Panc1 (cell line): ENCODE measurements around the gene ARHGEF25. TPM values are rescaled to one million over a fixed set of nuclear protein-coding genes. Genes with fewer than 3 reads are reported as not detected.
"Not testable (repeated sequence)": the region's sequence is repeated elsewhere in the genome, so short reads cannot be mapped to it uniquely, and the experiment has no call there.

Source experiments
- ATAC-seq: fragments of 200-7000 bp; cut with Tn5 transposase; 2 replicates; pipeline ENCODE4 v1.9.1; 2020; ENCODE audit warnings: mild to moderate bottlenecking, moderate library complexity
- BruUV-seq: library from RNA; stranded (reverse); fragments of 400-500 nt; replicated peaks from 2 replicates; lab custom pipeline; 2021; lab: Mats Ljungman, UMichigan
- CTCF ChIA-PET: fragments of 300-600 bp; sonication (Branson Sonifier 250); formaldehyde crosslinking; loops from one replicate; lab custom pipeline; 2022; ENCODE audit warnings: antibody characterized with exemption; lab: Charles Lee
- POLR2A ChIA-PET: fragments of 300-600 bp; sonication (Branson Sonifier 250); formaldehyde crosslinking; loops from one replicate; lab custom pipeline; 2022; ENCODE audit warnings: antibody characterized with exemption; lab: Charles Lee
- DNase-seq: peaks from one replicate; pipeline ENCODE4 v3.0.0-alpha.2; 2010; ENCODE audit warnings: low read depth, low spot score
- H3K27ac ChIP-seq: 2 replicates; pipeline ENCODE4 v1.5.1; 2011; ENCODE audit warnings: mild to moderate bottlenecking, low read length, inconsistent platforms
- H3K27me3 ChIP-seq: fragments of 200-500 bp; sonication (Bioruptor generic); 2 replicates; pipeline ENCODE4 v1.6.0; 2014; ENCODE audit warnings: low read length, inconsistent platforms; ENCODE audit not compliant: control insufficient read depth, insufficient read depth
- H3K36me3 ChIP-seq: fragments of 200-500 bp; sonication (Bioruptor generic); 2 replicates; pipeline ENCODE4 v1.5.1; 2014; ENCODE audit warnings: inconsistent platforms, mild to moderate bottlenecking, low read length, moderate library complexity; ENCODE audit not compliant: control insufficient read depth, insufficient read depth
- H3K4me1 ChIP-seq: 2 replicates; pipeline ENCODE4 v1.5.1; 2011; ENCODE audit warnings: inconsistent platforms, mild to moderate bottlenecking, low read length, moderate library complexity; ENCODE audit not compliant: control insufficient read depth, insufficient read depth
- H3K4me3 ChIP-seq, 2 experiments: 2 replicates each; pipeline ENCODE4 v1.5.1; 2011 to 2012; ENCODE audit warnings: low read depth in 2 of 2, low read length in 2 of 2, mild to moderate bottlenecking in 2 of 2, inconsistent platforms in 1 of 2, moderate library complexity in 1 of 2
- H3K9me3 ChIP-seq: fragments of 200-500 bp; sonication (Bioruptor generic); 2 replicates; pipeline ENCODE4 v1.5.1; 2014; ENCODE audit warnings: low read depth, mild to moderate bottlenecking, inconsistent platforms, low read length, moderate library complexity; ENCODE audit not compliant: control insufficient read depth, insufficient read depth
- CTCF ChIP-seq: fragments of 450-650 bp; IDR thresholded peaks from 2 replicates; pipeline ENCODE4 v1.5.1; 2017; ENCODE audit warnings: mild to moderate bottlenecking
- POLR2AphosphoS5 ChIP-seq: IDR thresholded peaks from 2 replicates; pipeline ENCODE4 v1.6.1; 2012; ENCODE audit warnings: mild to moderate bottlenecking, low read depth, low read length, moderate library complexity
- REST ChIP-seq, 2 experiments: IDR thresholded peaks; 2 replicates each; pipeline ENCODE4 v1.6.1; 2011 to 2012; ENCODE audit warnings: low read depth in 2 of 2, control low read depth in 1 of 2, low read length in 1 of 2, mild to moderate bottlenecking in 1 of 2, moderate library complexity in 1 of 2; ENCODE audit not compliant: insufficient read depth in 1 of 2
- SIN3A ChIP-seq: IDR thresholded peaks from 2 replicates; pipeline ENCODE4 v1.6.1; 2012; ENCODE audit warnings: low read depth, mild to moderate bottlenecking, low read length, moderate library complexity, borderline replicate concordance; ENCODE audit not compliant: insufficient read depth
- TCF7L2 ChIP-seq: IDR thresholded peaks from 2 replicates; pipeline ENCODE4 v1.6.1; 2011; ENCODE audit warnings: mild to moderate bottlenecking, low read depth, low read length, inconsistent platforms
- in situ Hi-C: cut with HindIII; loops from 2 replicates; pipeline ENCODE4 v1.10.0; 2016; ENCODE audit warnings: low sequenced_read_pairs, low pct_unique_long_range_greater_than_20kb
- intact Hi-C: fragments of 100-400 bp; cut with micrococcal nuclease; formaldehyde crosslinking; loops from one replicate; pipeline ENCODE4 v1.10.0; 2022; ENCODE audit not compliant: unreplicated experiment
- total RNA-seq: library from RNA; stranded (reverse); gene quantifications from one replicate; pipeline ENCODE4 v1.2.1, GENCODE V29; 2021; ENCODE audit not compliant: unreplicated experiment

The ARHGEF25 gene
- total RNA-seq, 1 experiment from 2014 or later = 10.5 TPM

GRCh38 chr12:57618431-57618830, 7.2 kb downstream of the ARHGEF25 start:
- DNase-seq, CTCF ChIA-PET, BruUV-seq, H3K27ac ChIP-seq, ATAC-seq, in situ Hi-C loops, POLR2A ChIA-PET, H3K36me3 ChIP-seq, H3K9me3 ChIP-seq, H3K27me3 ChIP-seq, intact Hi-C loops, H3K4me3 ChIP-seq: not testable (repeated sequence)
- H3K4me1 ChIP-seq = peaks cover 13% of the 10 kb centered on the region

- intact Hi-C loops = no loop called here
- POLR2A ChIA-PET = no interaction called here
- BruUV-seq = no TSS peak
Observed at GRCh38 chr12:57618966-57619433, 7.8 kb downstream of the ARHGEF25 start.

More at GRCh38 chr12:57618966-57619433, 7.8 kb downstream of the ARHGEF25 start:
- peaks cover 13% of the 10 kb centered on the region for H3K4me1 ChIP-seq
- no peaks in the 10 kb centered on the region for H3K36me3 ChIP-seq
- no peaks in the 10 kb centered on the region for H3K9me3 ChIP-seq
- H3K27me3 ChIP-seq = no peaks in the 10 kb centered on the region
- no peak overlapping the region for H3K4me3 ChIP-seq
- H3K27ac ChIP-seq = no peak overlapping the region
- no peak for ATAC-seq
- in situ Hi-C loops = no loop called here
- no peak for TF ChIP-seq REST (IDR thresholded peaks at IDR 0.05; ENCODE audit: insufficient read depth in 1 of 2, low read depth in 2 of 2, low read length in 1 of 2)
- TF ChIP-seq CTCF = no peak
- TF ChIP-seq POLR2AphosphoS5 = no peak
- no peak for TF ChIP-seq SIN3A
- no peak for TF ChIP-seq TCF7L2
- DNase-seq = no peak
- CTCF ChIA-PET = no interaction called here
